Activated T-cell treated with anti-CD3 and anti-CD28 coated beads for 24 hours (primary cell): ENCODE results near the gene AHNAK.

ENCODE experiments used
- DNase-seq: peaks from one replicate; pipeline ENCODE4 v3.0.0-alpha.2; 2020; ENCODE audit warnings: low read depth

Gene AHNAK

DNA sequence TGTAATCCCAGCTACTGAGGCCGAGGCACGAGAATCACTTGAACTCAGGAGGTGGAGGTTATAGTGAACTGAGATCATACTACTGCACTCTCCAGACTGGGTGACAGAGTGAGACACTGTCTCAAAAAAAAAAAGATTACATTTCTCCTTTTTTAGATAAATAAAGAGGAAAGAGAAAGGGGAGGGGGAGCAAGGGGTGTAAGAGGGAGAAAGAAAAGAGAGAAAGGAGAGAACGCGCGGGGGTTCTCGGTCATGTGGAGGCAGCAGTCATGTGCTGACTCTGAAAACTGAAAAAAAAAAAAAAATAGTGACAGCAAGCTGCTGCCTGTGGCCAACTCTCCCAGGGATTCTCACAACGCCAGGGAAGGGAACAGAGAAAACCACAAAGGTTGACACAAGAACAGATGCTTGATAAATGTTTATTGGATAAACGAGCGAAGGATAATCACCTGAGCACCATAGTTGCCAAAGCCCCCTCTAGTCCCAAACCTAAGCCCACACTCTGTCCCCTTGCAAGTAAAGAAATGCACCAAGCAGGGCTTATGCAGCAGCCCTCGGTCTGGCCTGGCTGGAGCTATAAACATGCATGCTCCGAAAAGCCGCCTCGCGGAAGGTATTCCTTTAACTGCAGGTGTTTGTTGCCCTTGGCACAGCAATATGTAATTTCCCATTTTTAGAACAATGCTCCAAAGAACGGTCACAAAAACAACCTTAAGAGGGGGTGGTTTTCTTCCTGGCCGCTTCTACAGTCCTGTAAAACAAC, 113.3 kb downstream of the AHNAK start:
- no peak for DNase-seq

- no peak for DNase-seq
These were observed 113.9 kb downstream of the AHNAK start for GRCh38 chr11:62432695-62433094.

DNA sequence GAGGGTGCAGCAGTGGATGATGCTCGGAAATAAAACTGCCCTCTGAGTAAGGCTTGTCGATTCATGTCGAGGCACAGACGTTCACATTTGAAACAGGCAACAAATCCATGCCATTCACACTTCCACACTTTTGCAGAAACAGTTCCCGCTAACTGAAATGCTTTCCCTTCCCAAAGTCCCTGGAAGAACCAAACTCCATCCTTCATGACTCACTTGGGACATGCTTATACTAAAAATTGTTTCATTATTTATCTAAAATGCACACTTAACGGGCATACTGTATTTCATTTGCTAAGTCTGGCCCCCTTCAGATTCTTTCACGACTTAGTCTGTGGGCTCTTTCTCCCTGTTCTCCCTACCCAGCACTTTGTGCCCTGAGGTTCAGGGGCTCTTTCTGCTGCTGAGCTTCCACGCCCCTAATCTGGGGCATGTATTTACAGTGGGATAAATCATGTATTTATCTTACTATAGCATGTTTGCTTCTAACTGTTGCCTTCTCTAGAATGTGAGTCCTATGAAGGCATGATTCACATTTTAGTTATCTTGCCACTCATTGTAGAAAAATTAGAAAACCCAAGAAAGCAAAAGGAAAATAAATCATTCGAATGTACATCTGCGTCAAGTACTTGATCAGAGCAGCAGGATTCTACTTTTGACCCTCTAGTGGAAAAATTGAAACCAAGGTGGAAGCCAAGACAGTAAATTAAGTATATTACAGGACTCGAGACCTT, 115.3 kb downstream of the AHNAK start:
- DNase-seq = no peak

DNA sequence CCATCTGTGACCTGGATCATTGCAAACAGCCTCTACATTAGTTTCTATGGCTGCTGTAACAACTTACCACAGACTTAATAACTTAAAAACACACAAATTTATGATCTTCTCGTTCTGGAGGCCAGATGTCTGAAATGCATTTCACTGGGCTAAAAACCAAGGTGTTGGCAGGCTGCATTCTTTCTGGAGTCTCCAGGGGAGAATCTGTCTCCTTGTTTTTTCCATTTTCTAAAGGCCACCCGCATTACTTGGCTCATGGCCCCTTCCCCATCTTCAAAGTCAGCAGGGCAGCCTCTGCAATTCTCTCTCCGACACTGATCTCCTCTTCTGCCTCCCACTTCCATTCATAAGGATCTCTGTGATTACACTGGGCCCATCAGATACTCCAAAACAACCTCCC, 116.2 kb downstream of the AHNAK start:
- no peak for DNase-seq

GRCh38 chr11:62428871-62429560, 117.6 kb downstream of the AHNAK start:
- no peak for DNase-seq

GRCh38 chr11:62427630-62428233, 118.9 kb downstream of the AHNAK start:
- no peak for DNase-seq

- no peak for DNase-seq
These were observed 123.6 kb downstream of the AHNAK start for GRCh38 chr11:62423012-62423411.

GRCh38 chr11:62421996-62422395, 124.6 kb downstream of the AHNAK start:
- DNase-seq = no peak

DNA sequence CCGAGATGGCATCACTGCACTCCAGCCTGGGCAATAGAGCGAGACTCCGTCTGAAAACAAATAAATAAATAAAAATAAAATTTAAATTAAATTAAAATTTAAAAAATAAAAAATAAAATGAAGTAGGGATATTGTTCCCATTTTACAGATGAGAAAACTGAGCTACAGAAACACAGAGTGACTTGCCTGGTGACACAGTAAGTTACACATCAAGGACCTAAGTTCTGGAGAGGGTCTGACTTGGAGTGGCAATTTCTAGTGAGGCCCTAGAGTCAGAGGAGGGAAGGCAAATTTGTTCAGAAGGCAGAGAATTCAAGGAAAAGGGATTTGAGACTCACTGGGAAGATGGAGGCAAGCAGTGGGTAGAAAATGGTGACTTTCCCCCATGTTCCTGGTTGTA, 125.7 kb downstream of the AHNAK start:
- DNase-seq = no peak

DNA sequence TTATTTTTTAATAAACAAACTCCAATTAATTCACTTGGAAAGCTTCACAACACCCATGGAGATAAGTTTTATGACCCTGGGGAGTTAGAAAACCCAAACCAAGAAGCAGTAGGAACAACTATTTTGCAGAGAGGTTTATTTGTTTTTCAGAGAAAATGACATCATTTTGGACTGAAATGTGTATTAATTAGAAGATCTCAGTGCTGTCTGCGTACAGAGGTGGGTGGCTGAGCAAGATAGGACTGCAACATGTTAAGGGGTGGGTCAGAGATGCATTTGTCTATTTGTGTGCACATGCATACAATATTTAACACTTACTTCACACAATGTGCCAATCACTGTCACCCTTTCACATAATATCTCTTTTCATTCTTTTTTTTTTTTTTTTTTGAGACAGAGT, 126.7 kb downstream of the AHNAK start:
- no peak for DNase-seq

DNA sequence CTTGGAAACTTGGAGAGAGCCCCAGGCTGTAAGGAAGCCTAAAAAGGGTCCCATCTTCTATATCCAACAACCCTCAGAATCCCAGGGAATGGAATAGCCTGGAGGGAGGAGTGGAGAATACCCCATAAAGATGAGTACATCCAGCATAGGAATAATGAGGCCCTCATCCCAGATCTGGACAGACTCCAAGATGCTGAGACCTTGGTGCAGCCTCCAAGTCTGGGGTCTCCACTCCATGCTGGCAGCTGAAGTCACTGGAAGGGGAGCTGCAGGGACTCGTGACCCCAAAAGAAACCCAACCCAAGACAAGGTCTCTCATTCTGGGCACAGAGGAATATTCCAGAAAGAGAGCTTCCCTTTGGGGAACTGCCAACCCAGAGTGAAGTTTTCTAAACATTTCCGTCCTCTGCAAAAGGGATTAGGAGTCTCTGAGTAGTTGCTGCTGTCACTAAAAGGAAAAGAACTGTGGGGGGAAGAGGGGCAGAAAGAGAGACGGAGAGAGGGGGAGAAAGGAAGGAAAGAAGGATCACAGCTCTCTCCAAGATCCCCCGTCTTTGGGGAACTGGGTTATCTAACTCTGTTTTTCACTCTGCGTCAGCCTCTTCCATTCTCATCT, 127.2 kb downstream of the AHNAK start:
- DNase-seq = no peak

DNA sequence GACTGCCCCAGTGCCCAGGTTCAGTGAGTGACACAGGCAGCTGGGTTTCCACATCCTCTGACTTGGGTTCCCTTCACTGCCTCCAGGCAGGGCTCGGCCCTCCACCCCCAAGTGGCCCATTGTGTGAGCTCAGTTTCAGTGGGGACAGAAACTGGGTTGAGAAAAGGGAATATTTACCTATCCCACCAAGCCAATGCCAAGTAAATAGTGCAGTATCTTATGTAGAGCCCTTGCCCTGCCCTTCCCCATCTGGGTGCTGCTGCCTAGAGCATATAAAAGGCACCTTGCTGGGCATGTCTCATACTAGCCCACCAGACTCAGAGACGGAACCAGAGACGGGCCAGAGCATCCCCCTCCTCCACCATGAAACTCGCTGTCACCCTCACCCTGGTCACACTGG, 127.9 kb downstream of the AHNAK start, which contains the start of gene SCGB1A1:
Gene SCGB1A1, plus strand, starts transcription at position 301 of the 400 bp plus-strand sequence. Its CDS starts 63 bp downstream, at position 364.
- DNase-seq = no peak

DNA sequence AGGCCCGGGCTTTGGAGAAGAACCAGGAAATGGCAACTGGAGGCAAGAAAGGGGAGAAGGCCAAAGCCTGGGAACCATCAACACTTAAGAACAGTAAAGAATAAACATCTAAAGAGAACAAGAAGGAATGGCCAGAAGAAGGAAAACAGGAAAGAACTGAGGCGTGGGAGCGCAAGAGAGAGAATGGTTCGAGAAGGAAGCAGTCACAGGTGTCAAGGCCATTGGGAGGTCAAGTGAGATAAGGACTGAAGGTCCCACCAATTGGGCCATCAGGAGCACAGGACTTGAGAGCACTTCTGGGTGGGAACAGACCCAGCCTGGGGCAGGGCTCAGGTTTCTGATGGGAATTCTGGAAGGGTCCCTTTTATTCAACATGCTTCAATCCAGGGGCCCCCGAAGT, 128.5 kb downstream of the AHNAK start:
- DNase-seq = no peak

GRCh38 chr11:62416596-62416995, 130.0 kb downstream of the AHNAK start:
- DNase-seq = no peak

GRCh38 chr11:62413060-62413696, 133.4 kb downstream of the AHNAK start:
- DNase-seq = no peak

DNA sequence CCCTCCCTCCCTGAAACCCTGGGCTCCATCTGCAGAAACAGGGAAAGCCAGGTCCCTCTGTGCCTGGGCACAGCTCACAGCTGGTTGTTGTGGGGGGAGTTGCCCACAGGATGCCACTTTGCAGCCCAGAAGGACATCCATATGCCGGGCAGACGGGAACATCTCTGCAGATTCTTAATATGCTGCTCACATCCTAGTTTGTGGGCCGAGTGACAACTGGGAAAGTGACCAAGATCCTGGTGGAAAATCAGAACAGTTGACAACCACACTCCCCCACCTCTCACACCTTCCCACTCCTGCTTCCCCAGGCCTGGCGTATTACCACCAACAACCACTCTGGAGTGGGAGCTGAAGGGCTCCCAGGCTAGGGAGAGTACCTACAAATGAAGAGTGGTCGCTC, 135.1 kb downstream of the AHNAK start:
- no peak for DNase-seq

DNA sequence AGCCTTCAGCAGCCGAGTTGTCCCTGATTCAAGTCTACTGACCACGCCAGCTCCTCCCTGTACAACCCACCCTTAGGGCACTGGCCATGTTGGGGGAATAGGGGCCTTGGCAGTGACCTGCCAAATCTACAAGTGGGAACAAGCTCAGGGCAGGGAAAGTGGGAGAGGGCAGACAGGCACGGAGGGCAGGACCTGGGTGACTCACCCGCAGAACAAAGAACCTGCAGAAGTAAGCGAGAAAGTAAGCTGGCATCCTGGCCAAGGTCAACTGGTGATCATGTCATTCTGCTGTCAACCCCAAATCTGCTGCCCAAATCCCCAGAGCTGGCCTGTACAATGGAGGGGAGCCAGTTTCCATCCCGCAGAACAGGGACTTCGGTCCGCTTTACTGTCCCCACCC, 135.6 kb downstream of the AHNAK start:
- DNase-seq = no peak

GRCh38 chr11:62409831-62410230, 136.8 kb downstream of the AHNAK start:
- DNase-seq = no peak

DNA sequence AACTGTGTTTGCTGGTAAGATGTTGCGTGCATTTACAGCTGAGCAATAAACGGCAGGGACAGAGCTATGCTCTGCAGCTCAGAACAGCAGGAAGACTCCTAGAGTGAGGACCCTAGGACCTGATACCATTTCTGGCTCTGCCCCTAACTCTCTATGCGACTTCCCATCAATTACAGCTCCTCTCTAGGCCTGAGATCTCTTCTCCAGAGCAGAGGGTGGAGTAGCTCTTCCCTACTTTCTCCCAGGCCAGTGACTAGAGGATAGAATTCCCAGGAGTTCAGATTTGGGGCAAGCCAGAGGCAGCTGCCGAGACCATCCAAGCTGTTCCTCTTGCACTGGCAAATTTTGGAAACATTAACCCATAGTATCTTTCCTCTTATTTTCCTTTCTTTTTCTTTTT, 140.6 kb downstream of the AHNAK start:
- DNase-seq = no peak

GRCh38 chr11:62404901-62405300, 141.7 kb downstream of the AHNAK start:
- DNase-seq = no peak

DNA sequence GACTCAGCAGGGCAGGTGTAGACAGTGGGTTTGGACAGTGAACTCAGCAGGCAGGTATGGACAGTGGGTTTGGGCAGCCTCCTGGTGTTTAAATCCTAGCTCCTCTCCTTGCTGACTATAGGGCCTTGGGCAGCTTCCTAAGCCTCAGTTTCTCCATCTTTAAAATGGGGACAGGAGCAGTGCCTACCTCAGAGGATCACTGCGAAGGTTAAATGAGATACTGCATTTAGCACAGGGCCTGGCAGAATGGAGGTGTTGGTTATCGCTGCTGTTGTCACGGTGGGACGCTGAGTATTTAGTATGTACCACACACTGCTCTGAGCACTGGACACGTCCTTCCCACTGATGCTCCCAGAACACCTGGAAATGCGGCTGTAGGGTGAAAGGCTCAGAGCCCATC, 142.2 kb downstream of the AHNAK start:
- DNase-seq = no peak
